ENCODE data around the gene METRN.
A peak's percentile ranks its signal among the peaks of the same experiment; 100 is the strongest.

Gene METRN

GRCh38 chr16:678858-679813, 35.8 kb upstream of the METRN start:
- TF ChIP-seq CTCF (IDR thresholded peaks at IDR 0.05; ENCODE audit: extremely low read depth, missing control alignments), result no peak
- DNase-seq (ENCODE audit: low spot score), result peak; percentile 68

- DNase-seq (ENCODE audit: low spot score), result peak; percentile 94
- TF ChIP-seq CTCF (IDR thresholded peaks at IDR 0.05; ENCODE audit: extremely low read depth, missing control alignments), result no peak
Observed at GRCh38 chr16:679814-680624, 34.9 kb upstream of the METRN start, which contains the start of gene STUB1. TSS of gene STUB1 (plus strand) at chr16:680410. CDS start at chr16:680526, 116 bp downstream.

GRCh38 chr16:680625-680945, 34.3 kb upstream of the METRN start:
- TF ChIP-seq CTCF (IDR thresholded peaks at IDR 0.05; ENCODE audit: extremely low read depth, missing control alignments), result no peak

GRCh38 chr16:680967-681745, 33.8 kb upstream of the METRN start:
- no peak for DNase-seq (ENCODE audit: low spot score)
- no peak for TF ChIP-seq CTCF (IDR thresholded peaks at IDR 0.05; ENCODE audit: extremely low read depth, missing control alignments)

More at GRCh38 chr16:680625-680945, 34.3 kb upstream of the METRN start:
- no peak for DNase-seq (ENCODE audit: low spot score)

- TF ChIP-seq CTCF (IDR thresholded peaks at IDR 0.05; ENCODE audit: extremely low read depth, missing control alignments), result no peak
- DNase-seq (ENCODE audit: low spot score), result no peak
Observed at GRCh38 chr16:681746-682427, 33.0 kb upstream of the METRN start.

- no peak for TF ChIP-seq CTCF (IDR thresholded peaks at IDR 0.05; ENCODE audit: extremely low read depth, missing control alignments)
- no peak for DNase-seq (ENCODE audit: low spot score)
Observed at GRCh38 chr16:682493-683395, 32.2 kb upstream of the METRN start.
